ENCODE measurements around the gene PGM2L1.
"Not testable (repeated sequence)": the region's sequence is repeated elsewhere in the genome, so short reads cannot be mapped to it uniquely, and the experiment has no call there.

PGM2L1 gene

DNA sequence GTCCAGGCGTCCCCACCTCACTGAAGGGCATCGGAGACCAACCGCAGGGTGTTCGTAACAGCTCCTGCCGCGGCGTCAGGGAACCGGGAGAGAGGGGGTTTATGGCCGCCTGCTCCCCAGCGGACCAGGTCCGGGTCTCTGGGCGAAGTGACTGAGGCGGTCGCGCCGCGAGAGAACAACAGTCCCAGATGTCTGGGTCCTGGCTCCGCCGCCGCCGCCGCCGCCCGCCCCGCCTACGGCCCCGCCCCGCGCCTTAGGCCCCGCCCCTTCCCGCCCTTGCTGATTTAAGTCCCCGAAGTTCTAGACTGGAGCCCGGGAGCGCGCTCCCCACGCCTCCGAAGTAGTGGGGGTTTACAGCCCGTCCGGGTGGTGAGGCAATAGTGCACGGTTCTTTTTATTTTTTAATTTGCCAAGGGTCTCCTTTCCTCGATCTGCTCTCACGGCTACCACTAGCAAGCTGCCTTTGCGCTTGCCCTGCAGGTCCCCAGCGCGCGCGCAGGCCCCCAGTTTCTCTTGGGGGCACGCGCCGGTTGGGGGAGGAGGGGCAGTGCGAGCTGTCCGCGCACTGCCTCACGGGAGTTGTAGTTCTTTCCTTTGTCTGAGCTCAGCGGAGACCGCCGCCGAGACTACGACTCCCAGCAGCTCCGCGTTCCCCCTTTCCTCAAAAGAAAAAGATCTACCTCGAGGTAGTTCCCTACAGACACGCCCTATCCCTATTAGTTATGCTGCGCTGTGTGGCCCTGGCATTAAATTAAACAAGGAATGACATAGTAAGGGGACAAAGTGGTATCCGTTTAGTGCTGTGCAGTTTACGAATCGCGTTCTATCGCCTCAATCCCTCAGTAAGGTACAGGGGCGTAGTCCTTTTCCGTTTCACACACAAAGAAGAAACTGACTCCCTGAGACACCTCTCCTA is at the start of gene PGM2L1:
Gene PGM2L1, minus strand, starts transcription at position 190 of the 916 bp plus-strand sequence. CDS start 272 bp downstream, outside the sequence.
- DNase-seq: peak; percentile 95

DNA sequence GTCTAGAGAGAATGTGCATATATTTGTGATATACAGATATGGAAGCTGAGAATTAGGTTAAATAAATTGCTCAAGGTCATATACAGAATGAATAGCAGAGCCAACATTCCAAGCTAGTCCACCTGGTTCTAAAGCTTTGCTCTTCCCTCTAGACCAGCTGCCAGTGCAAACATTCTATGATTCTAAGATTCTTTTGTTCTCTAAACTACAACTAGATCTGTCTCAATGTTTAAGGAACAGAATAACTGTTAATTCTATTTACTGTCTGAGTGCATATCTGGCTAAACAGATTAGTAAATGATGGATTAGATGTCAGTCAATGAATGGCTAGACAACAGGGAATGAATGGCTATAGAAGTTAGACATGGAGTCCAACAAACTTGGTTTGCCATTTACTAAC is 49.5 kb upstream of the PGM2L1 start:
- no peak for DNase-seq

- DNase-seq: no peak
These were observed 48.3 kb upstream of the PGM2L1 start for GRCh38 chr11:74446532-74446938.

DNA sequence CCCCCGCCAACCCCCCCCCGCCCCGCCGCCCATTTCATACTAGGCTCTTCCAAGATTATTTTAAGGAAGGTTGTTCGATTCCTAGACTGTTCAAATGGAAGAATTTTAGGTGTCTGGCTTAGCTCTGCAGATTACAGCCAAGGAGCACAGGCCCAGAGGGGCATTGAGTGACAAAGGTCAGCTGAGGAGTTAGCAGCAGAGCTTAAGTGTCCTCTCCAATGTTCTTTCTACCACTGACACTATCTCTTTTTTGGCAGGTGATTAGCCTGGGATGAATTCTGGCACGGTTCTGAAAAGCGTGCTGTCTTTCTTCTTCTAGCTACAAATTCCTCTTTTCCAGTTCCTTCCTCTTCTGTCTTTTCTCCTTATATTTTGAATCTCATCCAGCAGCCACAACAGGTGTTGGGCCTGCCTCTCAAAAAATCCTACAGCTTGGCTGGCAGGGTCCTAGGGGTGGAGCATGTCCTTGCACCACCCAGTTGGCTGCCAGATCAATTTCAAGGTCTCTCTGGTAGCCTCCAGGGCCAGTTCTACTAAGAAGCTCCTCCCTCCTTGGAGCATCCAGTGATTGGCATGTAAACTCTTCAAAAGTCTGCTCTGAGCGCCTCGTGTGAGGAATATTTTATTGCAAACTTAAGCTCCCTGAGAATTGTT is 46.1 kb upstream of the PGM2L1 start:
- no peak for DNase-seq

- peak; percentile 69 for DNase-seq
These were observed 45.0 kb upstream of the PGM2L1 start for GRCh38 chr11:74443071-74443864.

DNA sequence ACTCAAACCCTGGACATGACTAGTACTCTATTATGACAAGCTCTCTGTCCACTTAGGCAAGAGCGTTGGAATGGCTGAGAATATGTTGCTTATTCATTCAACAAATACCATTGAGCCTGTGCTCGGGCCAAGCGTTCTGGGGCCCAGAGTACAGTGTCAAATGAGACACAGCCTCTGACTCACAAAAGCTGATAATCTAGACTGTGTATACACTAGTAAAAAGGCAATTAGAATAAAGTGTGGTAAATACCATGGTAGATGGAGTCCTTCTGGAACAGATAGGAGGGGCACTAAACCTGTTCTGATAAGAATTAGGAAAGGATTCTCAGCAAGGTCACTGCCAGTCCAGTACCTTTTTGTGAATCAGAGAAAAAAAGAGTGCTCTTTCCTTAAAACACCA is 44.4 kb upstream of the PGM2L1 start:
- DNase-seq: no peak

DNA sequence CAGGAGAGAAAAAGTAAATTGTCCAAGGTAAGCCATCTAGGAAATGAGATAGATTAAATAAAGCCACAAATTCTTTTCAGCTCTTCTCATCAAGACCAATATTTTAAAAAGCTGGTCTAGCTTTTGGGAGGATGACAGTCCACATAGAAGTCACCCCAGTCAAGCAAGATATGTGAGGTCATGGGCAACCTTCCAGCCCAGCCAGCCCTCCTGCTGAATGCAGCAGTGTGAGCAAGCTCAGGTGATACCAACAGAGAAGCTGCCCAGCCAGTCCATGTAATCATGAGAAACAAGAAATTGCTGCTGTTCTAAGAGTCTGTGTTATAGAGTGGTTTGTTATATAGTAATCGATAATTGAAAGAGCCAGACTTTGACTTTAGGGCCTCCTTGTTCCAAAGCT is 40.4 kb upstream of the PGM2L1 start:
- no peak for DNase-seq

- DNase-seq: no peak
These were observed 39.3 kb upstream of the PGM2L1 start for GRCh38 chr11:74437441-74438042.

GRCh38 chr11:74434528-74434927 is 36.3 kb upstream of the PGM2L1 start:
- DNase-seq: no peak

- DNase-seq: no peak
These were observed 31.0 kb upstream of the PGM2L1 start for GRCh38 chr11:74429205-74429604.

DNA sequence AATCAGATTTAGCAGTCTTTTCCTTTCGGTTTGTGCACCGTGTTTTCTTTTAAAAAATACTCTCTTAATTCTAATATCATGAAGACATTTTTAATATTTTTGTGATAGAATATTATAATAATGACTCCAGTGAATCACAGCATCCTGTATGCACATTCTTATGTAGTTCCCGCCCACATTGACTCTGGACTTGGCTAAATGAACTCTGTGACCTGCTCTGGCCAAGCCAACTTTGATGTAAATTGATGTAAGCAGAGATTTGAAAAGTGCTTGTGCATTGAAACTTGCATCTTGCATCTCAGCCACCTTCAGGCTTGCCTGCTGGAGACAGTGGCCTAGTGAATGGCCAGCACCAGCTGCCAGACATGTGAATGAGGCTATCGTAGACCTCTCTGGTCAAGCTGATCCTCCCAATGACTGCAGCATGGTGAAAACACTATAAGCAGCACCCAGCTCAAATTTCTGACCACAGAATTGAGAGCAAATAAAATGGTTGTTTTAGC is 29.2 kb upstream of the PGM2L1 start:
- DNase-seq: no peak

GRCh38 chr11:74425100-74425499 is 26.9 kb upstream of the PGM2L1 start:
- no peak for DNase-seq

GRCh38 chr11:74418509-74418895 is 20.3 kb upstream of the PGM2L1 start:
- no peak for DNase-seq

- DNase-seq: no peak
These were observed 19.8 kb upstream of the PGM2L1 start for GRCh38 chr11:74417860-74418508.

DNA sequence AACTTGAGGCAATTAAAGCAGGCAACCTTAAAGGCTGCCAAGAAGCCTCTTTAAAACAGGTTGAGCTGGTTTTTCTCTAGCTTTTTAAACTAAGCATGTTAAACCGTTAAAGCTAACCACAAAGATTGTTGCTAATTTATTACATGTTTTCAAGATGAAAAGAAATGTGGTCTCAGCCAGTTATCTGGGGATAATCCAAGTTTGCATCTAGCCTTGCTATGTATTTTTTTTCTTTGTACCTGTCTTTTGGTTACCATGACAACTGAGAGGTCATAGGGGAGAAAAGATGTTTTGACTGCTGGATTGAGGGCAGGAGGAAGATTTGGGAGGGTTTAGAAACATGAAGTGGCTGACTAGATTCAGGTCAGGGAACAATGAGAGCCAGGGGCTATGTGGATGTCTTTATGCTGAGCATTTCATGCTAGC is 19.2 kb upstream of the PGM2L1 start:
- DNase-seq: peak; percentile 71

DNA sequence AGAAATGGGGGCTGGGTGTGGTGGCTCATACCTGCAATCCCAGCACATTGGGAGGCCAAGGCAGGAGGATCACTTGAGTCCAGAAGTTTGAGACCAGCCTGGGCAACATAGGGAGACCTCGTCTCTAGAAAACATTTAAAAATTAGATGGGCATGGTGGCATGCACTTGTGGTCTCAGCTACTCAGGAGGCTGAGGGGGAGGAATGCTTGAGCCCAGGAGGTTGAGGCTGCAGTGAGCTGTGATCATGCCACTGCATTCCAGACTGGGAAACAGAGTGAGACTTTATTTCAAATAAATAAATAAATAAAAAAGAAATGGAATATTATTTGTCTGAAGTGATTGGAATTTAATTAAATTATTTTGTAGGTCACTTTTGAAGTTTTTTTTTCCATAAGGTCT is 18.7 kb upstream of the PGM2L1 start:
- not testable (repeated sequence) for DNase-seq

- DNase-seq: no peak
These were observed 14.6 kb upstream of the PGM2L1 start for GRCh38 chr11:74412733-74413359.

- no peak for DNase-seq
These were observed 14.1 kb upstream of the PGM2L1 start for GRCh38 chr11:74412321-74412720.

- no peak for DNase-seq
These were observed 11.4 kb upstream of the PGM2L1 start for GRCh38 chr11:74409633-74410032.

DNA sequence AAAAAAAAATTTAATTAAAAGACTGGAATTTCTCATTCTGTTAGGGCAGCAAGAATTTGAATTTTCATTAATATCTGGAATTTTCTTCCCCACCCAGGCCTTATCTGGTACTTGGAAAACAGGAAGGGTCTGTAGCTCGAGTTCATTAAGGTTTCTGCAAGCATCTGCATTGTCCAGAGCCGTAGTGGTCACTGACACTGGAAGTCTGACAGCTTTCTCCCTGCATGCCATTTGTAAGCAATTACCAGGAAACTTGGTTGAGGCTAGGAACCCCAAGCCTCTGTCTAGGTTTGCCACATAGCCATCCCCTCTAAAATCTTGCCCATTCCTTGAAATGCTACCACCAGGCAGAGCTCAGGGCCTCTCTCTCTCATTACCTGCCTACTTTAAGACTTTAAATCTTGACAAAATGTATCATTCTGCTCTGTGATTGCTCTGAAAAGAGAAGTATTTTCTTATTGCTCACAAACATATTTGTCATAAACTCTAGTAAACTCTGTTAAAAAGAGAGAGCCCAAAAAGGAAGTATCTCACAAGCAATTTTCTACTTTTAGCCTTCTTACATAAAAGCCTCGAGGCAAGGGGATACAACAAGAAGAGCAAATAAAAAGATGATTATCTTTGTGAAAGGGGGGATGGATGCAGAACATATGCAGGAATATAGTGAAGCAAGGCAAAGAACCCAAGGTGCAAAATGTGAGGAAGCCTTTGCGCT is 5.5 kb upstream of the PGM2L1 start:
- DNase-seq: no peak

DNA sequence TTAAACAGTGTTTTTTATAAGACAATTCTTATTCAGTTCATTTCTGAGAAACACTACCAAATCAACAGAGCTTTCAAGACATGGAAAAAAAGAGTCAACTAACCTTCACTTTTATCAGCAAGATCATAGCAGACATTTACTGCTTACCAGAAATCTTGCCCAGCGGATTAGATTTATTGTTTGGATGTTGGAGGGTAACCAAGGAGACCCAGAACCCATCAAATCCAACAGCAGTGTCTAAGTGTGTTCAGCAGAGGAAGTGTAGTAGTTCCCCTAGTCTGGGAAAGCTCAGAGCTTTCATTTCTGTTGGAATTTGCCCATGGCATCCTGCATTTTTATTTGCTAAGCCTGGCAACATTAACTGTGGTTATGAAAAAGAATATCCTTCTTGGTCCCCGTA is 2.4 kb upstream of the PGM2L1 start:
- no peak for DNase-seq

All from NCI-H1105 (cell line).